Activated T-cell treated with anti-CD3 and anti-CD28 coated beads, Interleukin-2, amount 50 U/mL, for 72 hours (primary cell): ENCODE data around the gene MEX3C. TPM values are rescaled to one million over a fixed set of nuclear protein-coding genes. Genes with fewer than 3 reads are reported as not detected.

Experiments
- ATAC-seq, 2 donors: fragments of 150-1000 bp; cut with Tn5 transposase; replicated peaks in 1 of 2; 2 replicates each; pipeline ENCODE4 v1.10.0; 2021; ENCODE audit warnings: moderate library complexity in 2 of 2, mild to moderate bottlenecking in 1 of 2
- DNase-seq, 2 donors: peaks; one replicate each; pipeline ENCODE4 v3.0.0; 2021 to 2022; ENCODE audit warnings: mixed read lengths in 1 of 2
- H3K27ac Mint-ChIP-seq: one replicate; pipeline ENCODE4 v1.8.0; 2022; ENCODE audit warnings: mild to moderate bottlenecking, moderate library complexity, mixed read lengths
- H3K27me3 Mint-ChIP-seq: one replicate; pipeline ENCODE4 v1.8.0; 2022; ENCODE audit warnings: low read depth, mixed read lengths
- H3K36me3 Mint-ChIP-seq, 2 donors: one replicate each; pipeline ENCODE4 v1.8.0; 2022; ENCODE audit warnings: mixed read lengths in 2 of 2, mild to moderate bottlenecking in 1 of 2; ENCODE audit not compliant: insufficient read depth in 2 of 2
- H3K4me1 Mint-ChIP-seq: one replicate; pipeline ENCODE4 v1.8.0; 2022; ENCODE audit warnings: low read depth, mixed read lengths
- H3K4me3 Mint-ChIP-seq, 2 donors: one replicate each; pipeline ENCODE4 v1.8.0; 2022; ENCODE audit warnings: mild to moderate bottlenecking in 2 of 2, mixed read lengths in 2 of 2, moderate library complexity in 2 of 2
- H3K9me3 Mint-ChIP-seq, 2 donors: one replicate each; pipeline ENCODE4 v1.8.0; 2022; ENCODE audit warnings: mixed read lengths in 2 of 2
- total RNA-seq, 2 donors: library from RNA; stranded (reverse); gene quantifications; one replicate each; pipeline ENCODE4 v1.2.3, GENCODE V29; 2022

The MEX3C gene
- total RNA-seq, 2 donors from 2014 or later, result 85.0 to 94.5 TPM

- DNase-seq, result no peak
- Mint-ChIP-seq H3K4me1 (peaks cover 21% of the 10 kb centered on the region), H3K9me3 (no peaks in the 10 kb centered on the region), H3K27me3 (no peaks in the 10 kb centered on the region), H3K27ac (no peak overlapping the region), H3K36me3 (no peaks in the 10 kb centered on the region), H3K4me3 (no peak overlapping the region)
- no peak for ATAC-seq
These were observed 33.1 kb downstream of the MEX3C start for GRCh38 chr18:51164342-51164741.

GRCh38 chr18:51163543-51163942 lies 33.9 kb downstream of the MEX3C start:
- Mint-ChIP-seq H3K27me3 (no peaks in the 10 kb centered on the region), H3K27ac (no peak overlapping the region), H3K9me3 (no peaks in the 10 kb centered on the region), H3K36me3 (peaks cover 0 to 2% of the 10 kb centered on the region in 2 donors), H3K4me3 (no peak overlapping the region), H3K4me1 (peaks cover 13% of the 10 kb centered on the region)
- DNase-seq, result no peak
- no peak for ATAC-seq

GRCh38 chr18:51162617-51163016 lies 34.9 kb downstream of the MEX3C start:
- no peak overlapping the region for H3K27ac Mint-ChIP-seq
- H3K36me3 Mint-ChIP-seq, result peaks cover 0 to 2% of the 10 kb centered on the region in 2 donors
- H3K9me3 Mint-ChIP-seq, result no peaks in the 10 kb centered on the region
- H3K4me1 Mint-ChIP-seq, result peaks cover 10% of the 10 kb centered on the region
- ATAC-seq (peak in 1 of 2 donors; percentile 65), DNase-seq (no peak)
- no peak overlapping the region for H3K4me3 Mint-ChIP-seq
- no peaks in the 10 kb centered on the region for H3K27me3 Mint-ChIP-seq

GRCh38 chr18:51160646-51161045 lies 36.8 kb downstream of the MEX3C start:
- Mint-ChIP-seq H3K4me1 (peaks cover 16% of the 10 kb centered on the region), H3K4me3 (no peak overlapping the region), H3K36me3 (peaks cover 0 to 2% of the 10 kb centered on the region in 2 donors), H3K27me3 (no peaks in the 10 kb centered on the region), H3K27ac (no peak overlapping the region), H3K9me3 (no peaks in the 10 kb centered on the region)
- DNase-seq (no peak), ATAC-seq (no peak)

- Mint-ChIP-seq H3K36me3 (peaks cover 0 to 2% of the 10 kb centered on the region in 2 donors), H3K27me3 (no peaks in the 10 kb centered on the region), H3K27ac (no peak overlapping the region), H3K4me1 (peaks cover 39% of the 10 kb centered on the region), H3K9me3 (no peaks in the 10 kb centered on the region), H3K4me3 (no peak overlapping the region)
- ATAC-seq (no peak), DNase-seq (no peak)
These were observed 40.3 kb downstream of the MEX3C start for GRCh38 chr18:51157215-51157614.

GRCh38 chr18:51154431-51155063 lies 42.9 kb downstream of the MEX3C start:
- H3K4me1 Mint-ChIP-seq, result peaks cover 64% of the 10 kb centered on the region
- no peaks in the 10 kb centered on the region for H3K27me3 Mint-ChIP-seq
- DNase-seq (no peak), ATAC-seq (no peak)
- peak overlapping the region; percentile 100 for H3K27ac Mint-ChIP-seq
- H3K9me3 Mint-ChIP-seq, result no peaks in the 10 kb centered on the region
- peak overlapping the region; percentile 90 to 96 for H3K4me3 Mint-ChIP-seq
- H3K36me3 Mint-ChIP-seq, result peaks cover 2% of the 10 kb centered on the region in 2 donors

- Mint-ChIP-seq H3K9me3 (no peaks in the 10 kb centered on the region), H3K4me1 (peaks cover 64% of the 10 kb centered on the region), H3K27me3 (no peaks in the 10 kb centered on the region), H3K36me3 (peaks cover 0 to 2% of the 10 kb centered on the region in 2 donors), H3K27ac (peak overlapping the region; percentile 100), H3K4me3 (peak overlapping the region; percentile 90 to 96)
- ATAC-seq (peak; percentile 55), DNase-seq (peak; percentile 65 to 68)
These were observed 43.7 kb downstream of the MEX3C start for GRCh38 chr18:51153659-51154371.

GRCh38 chr18:51151568-51152511 lies 45.6 kb downstream of the MEX3C start:
- Mint-ChIP-seq H3K27ac (peak overlapping the region; percentile 96), H3K9me3 (no peaks in the 10 kb centered on the region), H3K36me3 (peaks cover 0 to 2% of the 10 kb centered on the region in 2 donors), H3K4me1 (peaks cover 61% of the 10 kb centered on the region), H3K27me3 (no peaks in the 10 kb centered on the region), H3K4me3 (peak overlapping the region; percentile 83 to 90)
- peak; percentile 74 to 75 for DNase-seq
- peak; percentile 72 to 75 for ATAC-seq

GRCh38 chr18:51151185-51151567 lies 46.3 kb downstream of the MEX3C start:
- peaks cover 59% of the 10 kb centered on the region for H3K4me1 Mint-ChIP-seq
- H3K9me3 Mint-ChIP-seq, result no peaks in the 10 kb centered on the region

GRCh38 chr18:51150113-51150700 lies 47.3 kb downstream of the MEX3C start:
- no peaks in the 10 kb centered on the region for H3K27me3 Mint-ChIP-seq
- ATAC-seq, result peak; percentile 23 to 26
- H3K9me3 Mint-ChIP-seq, result no peaks in the 10 kb centered on the region
- H3K4me3 Mint-ChIP-seq, result peak overlapping the region; percentile 2 to 20
- H3K4me1 Mint-ChIP-seq, result peaks cover 56% of the 10 kb centered on the region
- H3K36me3 Mint-ChIP-seq, result peaks cover 0 to 2% of the 10 kb centered on the region in 2 donors
- peak overlapping the region; percentile 32 for H3K27ac Mint-ChIP-seq
- peak in 1 of 2 donors; percentile 31 for DNase-seq

More at GRCh38 chr18:51151185-51151567, 46.3 kb downstream of the MEX3C start:
- Mint-ChIP-seq H3K27ac (peak overlapping the region; percentile 25), H3K4me3 (peak overlapping the region; percentile 53 to 90), H3K36me3 (peaks cover 0 to 2% of the 10 kb centered on the region in 2 donors), H3K27me3 (no peaks in the 10 kb centered on the region)
- ATAC-seq (no peak), DNase-seq (no peak)

- no peak overlapping the region for H3K4me3 Mint-ChIP-seq
- H3K9me3 Mint-ChIP-seq, result no peaks in the 10 kb centered on the region
- no peaks in the 10 kb centered on the region for H3K27me3 Mint-ChIP-seq
- DNase-seq (no peak), ATAC-seq (no peak)
- peaks cover 50% of the 10 kb centered on the region for H3K4me1 Mint-ChIP-seq
- H3K27ac Mint-ChIP-seq, result no peak overlapping the region
- H3K36me3 Mint-ChIP-seq, result peaks cover 0 to 2% of the 10 kb centered on the region in 2 donors
These were observed 47.8 kb downstream of the MEX3C start for GRCh38 chr18:51149670-51150069.

- no peak overlapping the region for H3K27ac Mint-ChIP-seq
- H3K4me3 Mint-ChIP-seq, result no peak overlapping the region
- H3K27me3 Mint-ChIP-seq, result no peaks in the 10 kb centered on the region
- no peaks in the 10 kb centered on the region for H3K9me3 Mint-ChIP-seq
- H3K36me3 Mint-ChIP-seq, result peaks cover 0 to 2% of the 10 kb centered on the region in 2 donors
- DNase-seq, result no peak
- no peak for ATAC-seq
- peaks cover 23% of the 10 kb centered on the region for H3K4me1 Mint-ChIP-seq
These were observed 50.6 kb downstream of the MEX3C start for GRCh38 chr18:51146909-51147308.
